ENCODE data around the gene PHKB. TPM values are rescaled to one million over a fixed set of nuclear protein-coding genes. Genes with fewer than 3 reads are reported as not detected.

The PHKB gene
- total RNA-seq, 1 experiment from 2014 or later: 38.8 TPM

DNA sequence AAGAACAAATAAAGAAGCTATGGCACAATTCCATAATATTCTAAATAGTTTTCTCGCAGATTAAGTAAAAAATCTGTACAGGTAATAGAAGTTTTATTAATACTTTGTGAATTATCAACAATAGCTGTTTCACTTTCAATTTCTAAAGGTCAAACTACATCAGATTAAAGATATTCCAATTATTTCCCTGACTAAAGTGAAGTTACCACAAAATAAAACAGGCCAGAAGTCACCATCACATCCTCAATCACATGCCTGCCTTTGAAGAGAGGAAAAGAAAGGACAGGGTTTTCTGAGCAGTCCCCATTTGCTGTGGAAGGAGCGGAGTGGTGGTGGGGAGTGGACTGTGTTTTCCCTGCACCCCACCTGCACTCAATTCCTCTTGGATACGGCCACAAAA, 11.3 kb upstream of the PHKB start:
- no peak overlapping the region for H2BK5ac ChIP-seq (ENCODE audit: insufficient read length, low read length)
- no peak overlapping the region for H2AK5ac ChIP-seq (ENCODE audit: insufficient read length, low read length)
- H2BK120ac ChIP-seq (ENCODE audit: low read depth, low read length, poor library complexity, severe bottlenecking): no peak overlapping the region
- no peaks in the 10 kb centered on the region for H4K20me1 ChIP-seq (ENCODE audit: control insufficient read depth, insufficient read depth, insufficient read length)
- H3K9ac ChIP-seq (ENCODE audit: extremely low read depth, insufficient read length, low read length): no peak overlapping the region
- H2BK20ac ChIP-seq (ENCODE audit: low read depth, low read length, poor library complexity, severe bottlenecking): no peak overlapping the region
- no peaks in the 10 kb centered on the region for H3K79me2 ChIP-seq (ENCODE audit: insufficient read depth, low read length)
- WGBS (ENCODE audit: extremely low coverage, insufficient read length, low lambda C conversion rate): no CpG with 5 or more reads among the region's 3 CpGs
- no peak overlapping the region for H3K4ac ChIP-seq (ENCODE audit: low read depth, low read length)
- Mint-ChIP-seq H3K27me3 (ENCODE audit: low read depth) (no peaks in the 10 kb centered on the region), H3K4me3 (no peak overlapping the region), H3K36me3 (ENCODE audit: insufficient read depth in 1 of 3, low read depth in 3 of 3) (peaks cover 8 to 33% (median 28%) of the 10 kb centered on the region in 3 experiments; a peak in 6 of 7 replicates), H3K27ac (no peak overlapping the region), H3K9me3 (no peaks in the 10 kb centered on the region), H3K4me1 (peaks cover 7 to 8% of the 10 kb centered on the region in 2 experiments)
- TF ChIP-seq, protein P1, sequence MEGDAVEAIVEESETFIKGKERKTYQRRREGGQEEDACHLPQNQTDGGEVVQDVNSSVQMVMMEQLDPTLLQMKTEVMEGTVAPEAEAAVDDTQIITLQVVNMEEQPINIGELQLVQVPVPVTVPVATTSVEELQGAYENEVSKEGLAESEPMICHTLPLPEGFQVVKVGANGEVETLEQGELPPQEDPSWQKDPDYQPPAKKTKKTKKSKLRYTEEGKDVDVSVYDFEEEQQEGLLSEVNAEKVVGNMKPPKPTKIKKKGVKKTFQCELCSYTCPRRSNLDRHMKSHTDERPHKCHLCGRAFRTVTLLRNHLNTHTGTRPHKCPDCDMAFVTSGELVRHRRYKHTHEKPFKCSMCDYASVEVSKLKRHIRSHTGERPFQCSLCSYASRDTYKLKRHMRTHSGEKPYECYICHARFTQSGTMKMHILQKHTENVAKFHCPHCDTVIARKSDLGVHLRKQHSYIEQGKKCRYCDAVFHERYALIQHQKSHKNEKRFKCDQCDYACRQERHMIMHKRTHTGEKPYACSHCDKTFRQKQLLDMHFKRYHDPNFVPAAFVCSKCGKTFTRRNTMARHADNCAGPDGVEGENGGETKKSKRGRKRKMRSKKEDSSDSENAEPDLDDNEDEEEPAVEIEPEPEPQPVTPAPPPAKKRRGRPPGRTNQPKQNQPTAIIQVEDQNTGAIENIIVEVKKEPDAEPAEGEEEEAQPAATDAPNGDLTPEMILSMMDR (conservative IDR thresholded peaks at IDR 0.05): no peak
- H3K4me2 ChIP-seq (ENCODE audit: insufficient read depth, insufficient read length, low read length): no peak overlapping the region
- no peak overlapping the region for H3T11ph ChIP-seq (ENCODE audit: low read length)
- H3K23ac ChIP-seq (ENCODE audit: insufficient read length, low read depth, low read length): no peak overlapping the region
- H3K79me1 ChIP-seq (ENCODE audit: insufficient read depth, low read depth, low read length, poor library complexity, severe bottlenecking): no peaks in the 10 kb centered on the region
- H2BK15ac ChIP-seq (ENCODE audit: low read depth, low read length): no peak overlapping the region
- H3K23me2 ChIP-seq (ENCODE audit: insufficient read length, low read depth, low read length, poor library complexity, severe bottlenecking): no peaks in the 10 kb centered on the region
- H3K27ac ChIP-seq (ENCODE audit: insufficient read length, low read depth, low read length): no peak overlapping the region
- no peak overlapping the region for H3K14ac ChIP-seq (ENCODE audit: insufficient read depth, low read length)
- H4K91ac ChIP-seq (ENCODE audit: insufficient read length, low read depth, low read length): no peak overlapping the region
- no peaks in the 10 kb centered on the region for H3K9me3 ChIP-seq (ENCODE audit: control insufficient read depth, low read depth, low read length)
- no peak for DNase-seq
- H3K56ac ChIP-seq (ENCODE audit: insufficient read length, low read depth, low read length): no peak overlapping the region
- H3K27me3 ChIP-seq (ENCODE audit: insufficient read depth, low read length): no peaks in the 10 kb centered on the region
- no peaks in the 10 kb centered on the region for H3K4me1 ChIP-seq (ENCODE audit: insufficient read depth, low read length)
- no peak overlapping the region for H3K18ac ChIP-seq (ENCODE audit: insufficient read length, low read depth, low read length)
- no peak overlapping the region for H4K8ac ChIP-seq (replicated peaks; ENCODE audit: insufficient read length, low read depth, low read length)
- no peak overlapping the region for H4K5ac ChIP-seq (ENCODE audit: insufficient read length, low read depth, low read length)
- H2BK12ac ChIP-seq (ENCODE audit: insufficient read length, low read depth, low read length): no peak overlapping the region
- no peak overlapping the region for H2AFZ ChIP-seq (ENCODE audit: low read length)
